Adipocyte (in vitro differentiated cells): ENCODE measurements around the gene SPATA33.
"Not testable (repeated sequence)": the region's sequence is repeated elsewhere in the genome, so short reads cannot be mapped to it uniquely, and the experiment has no call there.

Source experiments
- DNase-seq: peaks from one replicate; pipeline ENCODE4 v3.0.0-alpha.2; 2015; ENCODE audit warnings: low read depth
- H3K27me3 ChIP-seq: replicated peaks from 2 replicates; pipeline ENCODE4 v1.7.0; 2013; ENCODE audit warnings: mild to moderate bottlenecking, low read length, moderate library complexity; ENCODE audit not compliant: control insufficient read depth, insufficient read depth
- H3K36me3 ChIP-seq: 2 replicates; pipeline ENCODE4 v1.7.0; 2013; ENCODE audit warnings: low read length, mild to moderate bottlenecking, moderate library complexity; ENCODE audit not compliant: control insufficient read depth, insufficient read depth, severe bottlenecking
- H3K4me1 ChIP-seq: 2 replicates; pipeline ENCODE4 v1.7.0; 2013; ENCODE audit warnings: mild to moderate bottlenecking, low read length, moderate library complexity; ENCODE audit not compliant: control insufficient read depth, insufficient read depth
- H3K4me3 ChIP-seq: 2 replicates; pipeline ENCODE4 v1.7.0; 2013; ENCODE audit warnings: mild to moderate bottlenecking, low read length, moderate library complexity
- H3K9ac ChIP-seq: 2 replicates; pipeline ENCODE4 v1.7.0; 2013; ENCODE audit warnings: mild to moderate bottlenecking, low read length, moderate library complexity
- H3K9me3 ChIP-seq: 2 replicates; pipeline ENCODE4 v1.7.0; 2013; ENCODE audit warnings: mild to moderate bottlenecking, low read length, moderate library complexity; ENCODE audit not compliant: control insufficient read depth

Gene SPATA33

DNA sequence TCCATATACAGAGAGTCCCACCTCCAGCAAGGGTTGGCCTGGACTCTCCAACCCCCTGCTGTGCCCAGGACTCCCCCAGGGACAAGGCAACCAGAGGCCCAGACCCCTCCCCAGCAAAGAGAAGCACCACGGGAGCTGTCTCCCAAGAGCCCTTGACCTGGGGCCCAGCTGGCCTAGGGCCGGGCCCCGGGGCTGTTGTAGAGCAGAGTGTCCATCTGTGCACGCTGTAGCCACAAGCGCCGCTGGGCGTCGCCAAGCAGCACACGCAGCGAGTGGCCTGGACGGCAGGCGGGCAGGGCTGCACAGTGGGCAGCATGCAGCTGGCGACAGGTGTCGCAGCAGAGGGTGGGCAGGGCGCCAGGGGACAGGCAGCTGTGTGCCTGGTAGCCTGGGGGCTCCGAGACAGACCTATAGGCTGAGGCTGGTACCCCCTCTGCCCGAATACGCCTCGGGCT is 39.6 kb downstream of the SPATA33 start:
- Histone ChIP-seq H3K27me3 (no peaks in the 10 kb centered on the region), H3K9ac (no peak overlapping the region), H3K4me3 (no peak overlapping the region), H3K36me3 (peaks cover 22% of the 10 kb centered on the region), H3K4me1 (peaks cover 11% of the 10 kb centered on the region), H3K9me3 (no peaks in the 10 kb centered on the region)
- DNase-seq, result no peak

DNA sequence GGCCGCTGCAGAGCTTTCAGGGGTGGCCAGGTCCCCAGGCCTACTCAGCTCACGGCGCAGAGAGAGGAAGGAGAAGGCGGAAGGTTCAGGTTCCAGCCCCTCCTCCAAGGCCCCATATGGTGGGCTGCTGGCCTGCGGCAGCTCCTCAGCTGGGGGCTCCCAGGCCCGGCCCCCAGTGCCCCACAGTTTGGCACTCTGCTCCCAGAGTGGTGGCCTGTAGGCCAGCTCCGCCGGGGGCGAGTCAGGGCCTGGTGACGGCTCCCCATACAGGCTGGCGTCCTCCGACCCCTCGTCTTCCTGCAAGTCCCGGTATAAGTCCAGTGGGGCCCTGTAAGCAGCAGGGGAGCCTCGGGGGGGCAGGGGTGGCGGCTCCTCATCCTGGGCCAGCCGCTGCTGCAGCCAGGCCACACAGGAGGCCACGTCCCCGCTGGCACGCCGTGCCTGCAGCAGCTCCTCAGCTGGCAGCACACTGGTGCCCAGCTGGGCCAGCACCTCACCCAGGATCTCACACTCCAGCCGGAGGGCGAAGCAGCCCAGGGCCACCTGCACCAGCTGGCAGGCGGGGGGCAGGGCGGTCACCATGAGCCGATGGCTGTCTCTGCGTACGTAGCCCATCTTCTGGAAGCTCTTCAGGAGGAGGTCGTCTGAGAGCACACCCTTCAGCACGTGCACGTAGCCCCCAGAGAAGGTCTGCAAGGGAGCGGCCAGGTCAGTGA is 40.1 kb downstream of the SPATA33 start:
- H3K36me3 ChIP-seq, result peaks cover 19% of the 10 kb centered on the region

GRCh38 chr16:89698717-89699116 is 41.1 kb downstream of the SPATA33 start:
- not testable (repeated sequence) for H3K9ac ChIP-seq, H3K4me3 ChIP-seq, H3K27me3 ChIP-seq, DNase-seq, H3K9me3 ChIP-seq
- Histone ChIP-seq H3K36me3 (peaks cover 12% of the 10 kb centered on the region), H3K4me1 (peaks cover 11% of the 10 kb centered on the region)

More for the DNA sequence above, 40.1 kb downstream of the SPATA33 start:
- no peak for DNase-seq
- Histone ChIP-seq H3K27me3 (no peaks in the 10 kb centered on the region), H3K9me3 (no peaks in the 10 kb centered on the region), H3K9ac (no peak overlapping the region), H3K4me1 (peaks cover 11% of the 10 kb centered on the region), H3K4me3 (no peak overlapping the region)

DNA sequence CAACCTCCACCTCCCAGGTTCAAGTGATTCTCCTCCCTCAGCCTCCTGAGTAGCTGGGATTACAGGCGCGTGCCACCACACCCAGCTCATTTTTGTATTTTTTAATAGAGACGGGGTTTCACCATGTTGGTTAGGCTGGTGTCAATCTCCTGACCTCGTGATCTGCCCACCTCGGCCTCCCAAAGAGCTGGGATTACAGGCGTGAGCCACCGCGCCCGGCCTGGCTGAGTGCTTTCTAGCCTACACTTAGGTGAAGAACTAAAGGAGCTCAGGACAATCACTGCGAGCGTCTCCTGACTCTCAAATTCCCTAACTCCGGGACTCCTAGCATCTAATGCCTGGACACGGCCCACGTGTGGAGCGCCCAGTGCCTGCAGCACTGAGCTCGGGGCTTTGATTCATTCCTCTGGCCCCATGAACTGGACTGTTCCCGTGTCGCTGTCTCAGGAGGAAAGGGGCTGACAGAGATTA is 42.0 kb downstream of the SPATA33 start:
- H3K36me3 ChIP-seq, H3K9ac ChIP-seq, H3K9me3 ChIP-seq, DNase-seq, H3K27me3 ChIP-seq, H3K4me3 ChIP-seq: not testable (repeated sequence)
- H3K4me1 ChIP-seq, result peaks cover 11% of the 10 kb centered on the region

DNA sequence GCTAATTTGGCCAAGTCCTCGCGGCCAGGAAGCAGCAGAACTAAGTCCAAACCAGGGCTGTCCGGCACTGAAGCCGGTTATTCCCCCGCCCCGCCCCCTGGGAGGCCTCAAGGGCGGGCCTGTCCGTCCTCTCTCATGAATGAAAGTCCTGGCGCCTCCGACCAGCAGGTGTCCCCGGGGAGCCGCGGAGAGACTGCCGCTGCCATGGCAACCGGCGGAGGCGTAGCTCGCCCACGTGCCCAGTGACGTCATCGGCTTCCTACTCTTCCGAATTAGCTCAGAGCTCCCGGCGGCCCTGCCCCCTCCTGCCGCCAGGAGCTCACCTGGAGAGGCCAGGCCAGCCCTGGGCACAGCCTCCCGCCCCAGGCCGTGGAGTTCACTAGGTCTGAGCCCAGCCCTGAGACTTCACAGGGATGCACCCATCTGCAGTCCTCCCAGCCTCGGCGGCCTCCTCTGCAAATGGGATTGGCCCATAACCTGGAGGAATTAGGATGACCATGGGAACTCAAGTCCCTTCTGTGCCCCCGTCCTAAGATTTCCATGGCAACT is 42.5 kb downstream of the SPATA33 start:
- no peaks in the 10 kb centered on the region for H3K36me3 ChIP-seq
- H3K4me1 ChIP-seq, result peaks cover 11% of the 10 kb centered on the region
- H3K9ac ChIP-seq, result peak overlapping the region; percentile 76
- H3K9me3 ChIP-seq, result no peaks in the 10 kb centered on the region
- peak overlapping the region; percentile 78 for H3K4me3 ChIP-seq
- no peaks in the 10 kb centered on the region for H3K27me3 ChIP-seq
- peak; percentile 99 for DNase-seq

GRCh38 chr16:89700649-89701424 is 43.2 kb downstream of the SPATA33 start:
- no peaks in the 10 kb centered on the region for H3K9me3 ChIP-seq
- no peaks in the 10 kb centered on the region for H3K36me3 ChIP-seq
- peak; percentile 69 for DNase-seq
- H3K27me3 ChIP-seq, result no peaks in the 10 kb centered on the region
- H3K9ac ChIP-seq, result peak overlapping the region; percentile 76
- H3K4me3 ChIP-seq, result peak overlapping the region; percentile 78
- peaks cover 11% of the 10 kb centered on the region for H3K4me1 ChIP-seq

GRCh38 chr16:89701425-89702406 is 44.1 kb downstream of the SPATA33 start, which contains the start of gene SPATA2L:
Gene SPATA2L (minus strand): TSS chr16:89701705. CDS start chr16:89701232, 473 bp downstream.
- Histone ChIP-seq H3K4me1 (peaks cover 11% of the 10 kb centered on the region), H3K4me3 (peak within 1 kb of the TSS; percentile 78), H3K9ac (peak within 1 kb of the TSS; percentile 76), H3K27me3 (no peaks in the 10 kb centered on the region), H3K36me3 (no peaks in the 10 kb centered on the region), H3K9me3 (no peaks in the 10 kb centered on the region)
- DNase-seq, result peak; percentile 92

DNA sequence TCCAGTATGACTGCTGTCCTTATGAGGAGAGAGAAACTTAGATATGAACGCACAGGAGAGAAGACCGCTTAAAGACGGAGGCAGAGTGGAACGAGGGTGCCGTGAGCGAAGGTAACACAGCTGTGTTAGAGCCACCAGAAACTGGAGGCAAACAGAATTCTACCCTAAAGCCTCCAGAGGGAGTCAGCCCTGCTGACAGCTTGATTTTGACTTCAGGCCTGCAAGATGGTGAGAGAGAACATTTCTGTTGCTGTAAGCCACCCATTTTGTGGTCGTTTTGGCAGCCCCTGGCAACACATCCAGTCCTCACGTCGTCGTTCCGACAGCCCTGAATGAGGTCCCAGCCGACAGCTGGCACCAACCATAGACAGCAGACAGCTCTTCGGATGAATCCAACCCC is 46.6 kb downstream of the SPATA33 start:
- Histone ChIP-seq H3K4me3 (no peak overlapping the region), H3K27me3 (no peaks in the 10 kb centered on the region), H3K9me3 (no peaks in the 10 kb centered on the region), H3K9ac (no peak overlapping the region), H3K36me3 (peaks cover 9% of the 10 kb centered on the region), H3K4me1 (peaks cover 11% of the 10 kb centered on the region)
- no peak for DNase-seq

DNA sequence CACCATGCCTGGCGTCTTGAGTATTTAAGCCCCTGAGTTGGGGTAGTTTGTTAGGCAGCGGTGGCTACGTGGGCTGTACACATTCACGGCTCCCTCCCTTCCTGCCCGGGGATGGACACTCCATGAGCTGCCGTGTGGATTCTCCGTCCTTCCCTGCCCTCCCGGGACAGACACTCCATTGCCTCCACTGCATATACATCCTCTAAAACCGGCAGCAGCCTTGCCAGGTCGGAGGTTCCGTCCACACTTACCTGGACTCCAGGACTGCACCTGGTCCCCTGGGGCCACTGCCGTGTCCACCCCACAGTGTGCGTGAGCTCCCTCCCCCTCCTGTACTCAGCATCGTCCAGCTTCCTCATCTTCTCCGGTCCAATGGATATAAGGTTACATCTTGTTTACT is 47.4 kb downstream of the SPATA33 start:
- no peak overlapping the region for H3K4me3 ChIP-seq
- no peaks in the 10 kb centered on the region for H3K27me3 ChIP-seq
- H3K9ac ChIP-seq, result no peak overlapping the region
- peaks cover 8% of the 10 kb centered on the region for H3K4me1 ChIP-seq
- peaks cover 11% of the 10 kb centered on the region for H3K36me3 ChIP-seq
- no peak for DNase-seq
- H3K9me3 ChIP-seq, result no peaks in the 10 kb centered on the region

DNA sequence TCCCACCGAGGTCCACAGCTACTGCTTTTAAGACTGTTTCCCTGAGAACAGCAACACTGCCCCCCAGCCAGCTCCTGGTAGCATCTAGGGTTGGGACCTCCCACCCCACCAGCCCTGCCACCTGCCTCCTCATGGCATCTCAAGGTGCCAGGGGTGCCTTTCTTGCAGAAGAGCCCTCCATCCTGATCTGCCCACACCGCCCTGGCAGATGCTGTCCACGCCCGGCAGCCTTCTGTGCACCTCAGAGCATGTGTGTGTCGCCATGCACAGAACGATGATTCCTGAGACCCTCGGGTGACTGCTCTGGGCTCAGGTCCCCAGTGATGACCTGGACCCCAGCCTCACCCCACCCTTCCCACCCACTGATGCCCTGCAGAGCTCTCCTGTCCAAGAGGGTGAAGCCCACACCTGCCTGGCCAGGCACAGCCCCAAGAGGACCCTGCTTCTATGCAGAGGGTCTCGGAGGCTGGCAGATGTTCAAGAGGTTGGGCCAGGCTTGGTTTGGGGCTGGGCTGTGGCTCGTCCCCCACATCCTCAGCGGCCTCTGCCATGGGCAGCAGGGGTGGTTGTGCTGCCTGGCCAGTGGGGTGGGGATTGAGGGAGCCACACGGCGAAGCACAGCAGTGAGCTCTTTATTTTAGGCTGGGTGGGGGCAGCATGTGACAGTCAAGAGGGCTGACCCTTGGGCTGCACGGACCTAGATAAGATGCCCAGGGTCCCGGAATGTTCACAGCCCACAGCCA is 49.1 kb downstream of the SPATA33 start:
- Histone ChIP-seq H3K4me3 (no peak overlapping the region), H3K9me3 (no peaks in the 10 kb centered on the region), H3K4me1 (no peaks in the 10 kb centered on the region), H3K36me3 (peaks cover 11% of the 10 kb centered on the region), H3K27me3 (no peaks in the 10 kb centered on the region), H3K9ac (peak overlapping the region; percentile 68)
- DNase-seq, result no peak
